SJSA1 (cell line): Measurements from ENCODE around the gene DHDH. TPM values are rescaled to one million over a fixed set of nuclear protein-coding genes. Genes with fewer than 3 reads are reported as not detected.
A peak's percentile ranks its signal among the peaks of the same experiment; 100 is the strongest.
"Not testable (repeated sequence)": the region's sequence is repeated elsewhere in the genome, so short reads cannot be mapped to it uniquely, and the experiment has no call there.

Source experiments
- DNase-seq, 2 experiments: peaks; one replicate each; pipeline ENCODE4 v3.0.0-alpha.2; 2015 to 2020; ENCODE audit warnings: low spot score in 2 of 2, low read depth in 1 of 2
- H3K27ac ChIP-seq: fragments of 250-450 bp; sonication (Bioruptor Pico); 2 replicates; pipeline ENCODE4 v1.5.1; 2020; ENCODE audit warnings: mild to moderate bottlenecking, moderate library complexity
- H3K27me3 ChIP-seq: fragments of 250-450 bp; sonication (Bioruptor Pico); replicated peaks from 2 replicates; pipeline ENCODE4 v1.5.1; 2020; ENCODE audit warnings: mild to moderate bottlenecking, moderate library complexity
- H3K36me3 ChIP-seq: fragments of 250-450 bp; sonication (Bioruptor Pico); 2 replicates; pipeline ENCODE4 v1.5.1; 2020; ENCODE audit warnings: mild to moderate bottlenecking
- H3K4me1 ChIP-seq: fragments of 250-450 bp; sonication (Bioruptor Pico); replicated peaks from 2 replicates; pipeline ENCODE4 v1.6.1; 2021; ENCODE audit warnings: mild to moderate bottlenecking
- H3K4me3 ChIP-seq: fragments of 250-450 bp; sonication (Bioruptor Pico); 2 replicates; pipeline ENCODE4 v1.5.1; 2020; ENCODE audit warnings: mild to moderate bottlenecking
- H3K9me3 ChIP-seq: fragments of 250-450 bp; sonication (Bioruptor Pico); replicated peaks from 2 replicates; pipeline ENCODE4 v1.5.1; 2020; ENCODE audit warnings: mild to moderate bottlenecking
- total RNA-seq: library from RNA; depleted of rRNA; stranded (reverse); fragments of >200 nt; shearing (Covaris generic); gene quantifications from 2 replicates; pipeline ENCODE4 v1.2.3, GENCODE V29; 2014

The DHDH gene
- total RNA-seq, 1 experiment from 2014 or later = 0.16 TPM

DNA sequence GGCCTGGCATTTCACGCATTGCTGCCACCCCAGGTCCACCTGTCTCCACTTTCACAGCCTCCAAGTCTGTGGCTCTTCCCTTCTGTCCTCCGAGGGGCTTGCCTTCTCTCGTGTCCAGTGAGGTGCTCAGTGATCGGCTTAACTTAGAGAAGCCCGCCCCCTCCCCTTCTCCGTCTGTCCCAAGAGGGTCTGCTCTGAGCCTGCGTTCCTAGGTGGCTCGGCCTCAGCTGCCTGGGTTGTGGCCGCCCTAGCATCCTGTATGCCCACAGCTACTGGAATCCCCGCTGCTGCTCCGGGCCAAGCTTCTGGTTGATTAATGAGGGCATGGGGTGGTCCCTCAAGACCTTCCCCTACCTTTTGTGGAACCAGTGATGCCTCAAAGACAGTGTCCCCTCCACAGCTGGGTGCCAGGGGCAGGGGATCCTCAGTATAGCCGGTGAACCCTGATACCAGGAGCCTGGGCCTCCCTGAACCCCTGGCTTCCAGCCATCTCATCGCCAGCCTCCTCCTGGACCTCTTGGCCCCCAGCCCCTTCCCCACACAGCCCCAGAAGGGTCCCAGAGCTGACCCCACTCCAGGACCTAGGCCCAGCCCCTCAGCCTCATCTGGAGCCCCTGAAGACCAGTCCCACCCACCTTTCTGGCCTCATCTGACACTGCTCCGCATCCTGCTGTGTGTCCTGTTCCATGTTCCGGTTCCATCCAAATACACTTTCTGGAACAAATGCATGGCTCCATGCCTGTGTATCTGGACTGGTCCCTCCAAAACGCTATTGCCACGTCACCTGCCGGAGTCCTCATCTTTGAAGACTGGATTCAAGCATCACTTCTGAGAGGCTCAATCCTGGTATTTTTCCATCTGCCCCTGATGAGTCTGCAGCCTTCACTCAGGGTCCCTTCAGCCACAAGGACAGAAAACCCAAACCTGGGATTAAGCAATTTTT is 10.7 kb upstream of the DHDH start:
- DNase-seq = no peak
- Histone ChIP-seq H3K4me1 (peaks cover 26% of the 10 kb centered on the region), H3K27me3 (no peaks in the 10 kb centered on the region), H3K27ac (no peak overlapping the region), H3K36me3 (peaks cover 38% of the 10 kb centered on the region), H3K4me3 (no peak overlapping the region), H3K9me3 (no peaks in the 10 kb centered on the region)

DNA sequence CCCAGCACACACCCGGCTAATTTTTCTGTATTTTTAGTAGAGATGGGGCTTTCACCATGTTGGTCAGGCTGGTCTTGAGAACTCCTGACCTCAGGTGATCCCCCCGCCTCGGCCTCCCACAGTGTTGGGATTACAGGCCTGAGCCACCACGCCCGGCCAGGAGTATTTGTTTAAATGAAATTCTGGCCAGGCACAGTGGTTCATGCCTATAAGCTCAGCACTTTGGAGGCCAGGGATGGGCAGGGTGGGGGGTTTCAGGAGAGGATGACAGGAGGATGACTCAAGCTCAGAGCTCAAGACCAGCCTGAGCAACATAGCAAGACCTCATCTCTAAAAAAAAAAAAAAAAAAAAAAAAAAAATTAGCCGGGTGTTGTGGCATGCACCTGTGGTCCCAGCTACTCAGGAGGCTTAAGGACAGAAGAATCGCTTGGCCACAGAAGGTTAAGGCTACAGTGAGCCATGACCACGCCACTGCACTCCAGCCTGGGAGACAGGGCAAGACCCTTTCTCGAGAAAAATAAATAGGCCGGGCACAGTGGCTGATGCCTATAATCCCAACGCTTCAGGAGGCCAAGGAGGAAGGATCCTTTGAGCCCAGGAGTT is 8.2 kb upstream of the DHDH start:
- H3K4me1 ChIP-seq = peaks cover 26% of the 10 kb centered on the region
- DNase-seq = peak; percentile 42 to 81
- no peaks in the 10 kb centered on the region for H3K9me3 ChIP-seq
- H3K4me3 ChIP-seq = no peak overlapping the region
- no peaks in the 10 kb centered on the region for H3K27me3 ChIP-seq
- peaks cover 23% of the 10 kb centered on the region for H3K36me3 ChIP-seq
- peak overlapping the region; percentile 51; the same call in 1 of the 2 replicates for H3K27ac ChIP-seq

DNA sequence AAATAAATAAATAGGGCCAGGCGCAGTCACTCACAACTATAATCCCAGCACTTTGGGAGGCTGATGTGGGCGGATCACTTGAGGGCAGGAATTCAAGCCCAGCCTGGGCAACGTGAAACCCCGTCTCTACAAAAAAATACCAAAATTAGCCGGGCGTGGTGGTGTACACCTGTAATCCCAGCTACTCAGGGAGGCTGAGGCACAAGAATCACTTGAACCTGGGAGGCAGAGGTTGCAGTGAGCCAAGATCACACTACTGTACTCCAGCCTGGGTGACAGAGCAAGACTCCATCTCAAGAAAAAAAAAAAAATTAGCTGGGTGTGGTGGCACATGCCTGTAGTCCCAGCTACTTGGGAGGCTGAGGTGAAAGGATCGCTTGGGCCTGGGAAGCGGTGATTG is 7.6 kb upstream of the DHDH start:
- not testable (repeated sequence) for DNase-seq, H3K4me3 ChIP-seq, H3K27me3 ChIP-seq, H3K9me3 ChIP-seq, H3K27ac ChIP-seq
- H3K36me3 ChIP-seq = peaks cover 17% of the 10 kb centered on the region
- peaks cover 26% of the 10 kb centered on the region for H3K4me1 ChIP-seq

DNA sequence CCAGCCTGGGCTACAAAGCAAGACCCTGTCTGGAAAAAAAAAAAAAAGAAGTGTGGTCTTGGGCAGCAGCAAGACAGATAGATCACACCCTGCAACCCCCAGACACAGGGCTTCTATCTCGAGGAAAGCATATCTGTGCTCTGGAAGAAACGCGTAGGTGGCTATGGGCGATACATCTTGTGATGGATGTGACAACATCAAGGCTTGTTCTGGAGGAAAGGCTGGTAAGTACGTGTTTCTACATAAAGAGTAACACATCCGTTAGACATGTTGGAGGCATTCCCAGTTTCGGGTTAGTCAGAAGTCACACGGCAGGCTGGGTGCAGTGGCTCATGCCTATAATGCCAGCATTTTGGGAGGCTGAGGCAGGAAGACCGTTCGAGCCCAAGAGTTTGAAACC is 6.6 kb upstream of the DHDH start:
- Histone ChIP-seq H3K4me3 (no peak overlapping the region), H3K27me3 (no peaks in the 10 kb centered on the region), H3K27ac (no peak overlapping the region), H3K9me3 (no peaks in the 10 kb centered on the region), H3K36me3 (peaks cover 10% of the 10 kb centered on the region), H3K4me1 (peaks cover 26% of the 10 kb centered on the region)
- DNase-seq = peak; percentile 39 to 66

DNA sequence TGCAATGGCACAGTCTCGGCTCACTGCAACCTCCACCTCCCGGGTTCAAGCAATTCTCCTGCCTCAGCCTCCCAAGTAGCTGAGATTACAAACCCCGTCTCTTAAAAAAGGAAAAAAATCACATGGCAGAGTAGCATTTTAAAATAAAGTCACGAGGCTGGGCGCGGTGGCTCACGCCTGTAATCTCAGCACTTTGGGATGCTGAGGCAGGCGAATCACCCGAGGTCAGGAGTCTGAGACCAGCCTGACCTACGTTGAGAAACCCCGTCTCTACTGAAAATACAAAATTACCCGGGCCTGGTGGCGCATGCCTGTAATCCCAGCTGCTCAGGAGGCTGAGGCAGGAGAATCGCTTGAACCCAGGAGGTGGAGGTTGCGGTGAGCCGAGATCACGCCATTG is 5.8 kb upstream of the DHDH start:
- H3K27ac ChIP-seq, H3K4me3 ChIP-seq, H3K27me3 ChIP-seq, H3K9me3 ChIP-seq, DNase-seq, H3K36me3 ChIP-seq: not testable (repeated sequence)
- peaks cover 26% of the 10 kb centered on the region for H3K4me1 ChIP-seq

DNA sequence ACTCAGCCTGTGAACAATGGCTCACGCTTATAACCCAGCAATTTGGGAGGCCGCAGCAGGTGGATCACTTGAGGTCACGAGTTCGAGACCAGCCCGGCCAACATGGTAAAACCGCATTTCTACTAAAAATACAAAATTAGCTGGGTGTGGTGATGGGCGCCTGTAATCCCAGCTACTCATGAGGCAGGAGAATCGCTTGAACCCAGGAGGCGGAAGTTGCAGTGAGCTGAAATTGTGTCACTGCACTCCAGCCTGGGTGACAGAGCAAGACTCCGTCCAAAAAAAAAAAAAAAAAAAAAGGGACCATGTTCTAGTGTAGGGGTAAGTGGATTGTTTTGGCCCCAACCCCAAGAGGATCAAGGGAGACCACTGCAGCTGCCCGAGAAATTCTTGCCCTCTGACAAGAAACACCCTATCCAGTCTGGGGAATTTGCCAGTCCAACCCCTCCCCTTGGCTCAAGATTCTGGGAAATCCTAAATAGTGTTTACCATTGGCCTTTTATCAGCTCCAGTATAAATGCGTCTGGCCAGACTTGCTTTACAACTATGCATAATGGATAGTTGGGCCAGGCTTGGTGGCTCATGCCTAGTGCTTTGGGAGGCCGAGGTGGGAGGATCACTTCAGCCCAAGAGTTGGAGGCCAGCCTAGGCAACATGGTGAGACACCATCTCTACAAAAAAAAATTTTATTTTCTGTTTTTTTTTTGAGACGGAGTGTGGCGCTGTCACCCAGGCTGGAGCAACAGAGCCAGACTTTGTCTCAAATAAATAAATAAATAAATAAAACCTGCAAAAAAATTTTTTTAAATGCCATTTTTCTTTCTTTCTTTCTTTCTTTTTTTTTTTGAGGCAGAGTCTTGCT is 5.1 kb upstream of the DHDH start:
- Histone ChIP-seq H3K27ac (no peak overlapping the region), H3K27me3 (no peaks in the 10 kb centered on the region), H3K36me3 (no peaks in the 10 kb centered on the region), H3K4me1 (peaks cover 29% of the 10 kb centered on the region), H3K4me3 (no peak overlapping the region), H3K9me3 (no peaks in the 10 kb centered on the region)
- no peak for DNase-seq

DNA sequence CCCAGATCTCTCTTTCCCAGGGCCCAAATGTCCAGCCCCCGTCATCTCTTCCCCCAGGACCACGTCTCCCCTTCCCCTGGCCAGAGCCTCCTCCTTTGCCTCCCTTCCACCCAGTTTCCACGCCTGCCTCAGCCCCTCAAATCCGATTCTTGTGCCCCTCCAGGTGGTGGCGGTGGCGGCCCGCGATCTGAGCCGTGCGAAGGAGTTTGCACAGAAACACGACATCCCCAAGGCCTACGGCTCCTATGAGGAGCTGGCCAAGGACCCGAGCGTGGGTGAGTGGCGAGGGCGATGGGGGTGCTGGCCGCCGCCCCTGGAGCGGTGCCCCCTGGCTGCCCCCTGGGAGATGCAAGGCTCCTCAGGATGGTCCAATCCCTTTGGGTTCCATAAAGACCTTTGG is 1.3 kb downstream of the DHDH start:
- Histone ChIP-seq H3K4me3 (no peak overlapping the region), H3K4me1 (peaks cover 8% of the 10 kb centered on the region), H3K36me3 (no peaks in the 10 kb centered on the region), H3K27ac (no peak overlapping the region), H3K9me3 (no peaks in the 10 kb centered on the region), H3K27me3 (no peaks in the 10 kb centered on the region)
- DNase-seq = no peak

DNA sequence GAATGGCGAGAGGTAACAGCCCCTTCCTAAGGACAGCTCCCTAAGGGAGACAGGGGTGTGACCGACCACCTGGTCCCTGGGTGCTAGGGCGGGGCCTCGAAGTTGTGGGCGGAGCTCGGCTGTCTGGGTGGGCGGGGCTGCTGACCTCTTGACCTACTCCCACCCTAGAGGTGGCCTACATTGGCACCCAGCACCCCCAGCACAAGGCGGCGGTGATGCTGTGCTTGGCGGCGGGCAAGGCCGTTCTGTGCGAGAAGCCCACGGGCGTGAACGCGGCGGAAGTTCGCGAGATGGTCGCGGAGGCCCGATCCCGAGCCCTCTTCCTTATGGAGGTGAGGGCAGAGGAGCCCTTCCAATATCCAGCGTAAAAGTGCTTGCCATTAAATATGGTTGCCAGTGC is 2.4 kb downstream of the DHDH start:
- DNase-seq = no peak
- H3K27ac ChIP-seq = no peak overlapping the region
- no peaks in the 10 kb centered on the region for H3K27me3 ChIP-seq
- H3K4me1 ChIP-seq = peaks cover 8% of the 10 kb centered on the region
- H3K9me3 ChIP-seq = no peaks in the 10 kb centered on the region
- no peak overlapping the region for H3K4me3 ChIP-seq
- no peaks in the 10 kb centered on the region for H3K36me3 ChIP-seq

DNA sequence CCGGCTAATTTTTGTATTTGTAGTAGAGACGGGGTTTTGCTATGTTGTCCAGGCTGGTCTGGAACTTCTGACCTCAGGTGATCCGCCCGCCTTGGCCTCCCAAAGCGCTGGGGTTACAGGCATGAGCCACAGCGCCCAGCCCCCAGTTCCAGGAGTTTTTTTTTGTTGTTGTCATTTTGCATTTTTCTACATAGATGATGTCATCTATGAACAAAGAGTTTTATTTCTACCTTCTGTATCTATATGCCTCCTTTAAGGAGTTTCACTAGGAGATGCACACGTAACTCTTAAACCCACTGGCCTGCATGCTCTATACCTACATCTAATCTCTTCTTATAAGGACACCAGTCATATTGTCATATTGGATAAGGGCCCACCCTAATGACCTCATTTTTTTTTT is 4.8 kb downstream of the DHDH start:
- no peak for DNase-seq
- H3K27ac ChIP-seq = no peak overlapping the region
- no peaks in the 10 kb centered on the region for H3K36me3 ChIP-seq
- no peak overlapping the region for H3K4me3 ChIP-seq
- no peaks in the 10 kb centered on the region for H3K27me3 ChIP-seq
- H3K4me1 ChIP-seq = peaks cover 6% of the 10 kb centered on the region
- no peaks in the 10 kb centered on the region for H3K9me3 ChIP-seq

DNA sequence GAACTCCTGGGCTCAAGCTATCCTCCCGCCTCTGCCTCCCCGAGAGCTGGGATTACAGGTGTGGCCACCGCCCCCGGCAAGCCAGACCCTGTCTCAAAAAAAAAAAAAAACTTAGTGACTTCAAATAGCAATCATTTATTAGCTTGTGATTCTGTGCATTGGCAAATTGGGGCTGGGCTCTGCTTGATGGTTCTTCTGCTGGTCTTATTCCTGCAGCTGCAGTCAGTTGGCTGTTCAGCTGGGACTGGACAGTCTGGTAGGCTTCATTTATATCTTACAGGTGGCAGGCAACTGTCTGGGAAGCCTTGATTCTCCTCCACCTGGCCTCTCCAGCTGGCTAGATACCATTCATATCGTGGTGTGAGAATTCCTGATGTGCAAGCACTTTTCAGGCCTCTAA is 7.4 kb downstream of the DHDH start:
- H3K4me1 ChIP-seq = no peaks in the 10 kb centered on the region
- no peak overlapping the region for H3K27ac ChIP-seq
- H3K36me3 ChIP-seq = no peaks in the 10 kb centered on the region
- no peaks in the 10 kb centered on the region for H3K27me3 ChIP-seq
- no peaks in the 10 kb centered on the region for H3K9me3 ChIP-seq
- no peak for DNase-seq
- H3K4me3 ChIP-seq = no peak overlapping the region

DNA sequence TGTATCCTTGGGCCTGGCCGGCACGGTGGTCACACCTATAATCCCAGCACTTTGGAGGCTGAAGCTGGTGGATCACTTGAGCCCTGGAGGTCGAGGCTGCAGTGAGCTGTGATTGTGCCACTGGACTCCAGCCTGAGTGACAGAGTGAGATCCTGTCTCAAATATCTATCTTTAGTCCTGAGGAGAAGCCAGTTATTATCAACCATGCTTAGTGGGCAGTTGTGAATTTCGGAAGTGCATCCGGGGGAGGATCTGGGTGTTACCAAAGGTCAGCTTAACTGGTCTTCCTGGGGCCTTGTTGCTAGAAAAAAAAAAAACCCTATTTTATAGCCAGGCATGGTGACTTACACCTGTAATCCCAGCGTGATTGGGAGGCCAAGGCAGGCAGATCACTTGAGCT is 9.6 kb downstream of the DHDH start:
- Histone ChIP-seq H3K4me1 (no peaks in the 10 kb centered on the region), H3K27ac (no peak overlapping the region), H3K27me3 (no peaks in the 10 kb centered on the region), H3K4me3 (no peak overlapping the region), H3K9me3 (no peaks in the 10 kb centered on the region), H3K36me3 (no peaks in the 10 kb centered on the region)
- no peak for DNase-seq

DNA sequence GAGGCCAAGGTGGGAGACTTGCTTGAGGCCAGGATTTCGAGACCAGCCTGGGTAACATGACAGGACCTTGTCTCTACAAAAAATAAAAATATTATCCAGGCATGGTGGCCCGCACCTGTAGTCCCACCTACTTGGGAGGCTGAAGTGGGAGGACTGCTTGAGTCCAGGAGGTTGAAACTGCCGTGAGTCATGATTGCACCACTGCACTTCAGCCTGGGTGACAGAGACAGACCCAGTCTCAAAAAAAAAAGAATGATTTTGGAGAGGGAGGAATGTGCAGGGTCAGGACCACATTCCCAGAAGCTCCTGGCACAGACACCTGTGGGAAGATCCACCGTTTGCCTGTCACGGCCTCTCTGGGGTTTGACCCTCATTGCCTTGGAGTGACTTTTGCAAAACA is 11.9 kb downstream of the DHDH start:
- H3K36me3 ChIP-seq = no peaks in the 10 kb centered on the region

DNA sequence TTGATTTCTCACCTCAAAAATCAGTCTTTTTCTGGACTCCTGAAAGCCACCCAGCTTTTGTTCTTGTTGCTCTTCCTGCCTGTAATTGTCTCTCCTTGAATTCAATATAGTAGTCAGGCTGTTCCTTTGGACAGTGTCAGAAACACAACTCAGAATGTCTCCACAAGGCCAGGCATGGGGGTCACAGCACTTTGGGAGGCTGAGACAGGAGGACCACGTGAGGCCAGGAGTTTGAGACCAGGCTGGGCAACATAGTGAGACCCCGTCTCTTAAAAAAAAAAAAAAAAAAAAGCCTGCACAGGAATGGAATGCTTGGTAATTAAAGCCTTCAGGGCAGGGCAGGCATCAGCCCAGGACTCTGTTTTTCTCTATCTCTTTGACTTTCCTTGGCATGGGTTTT is 12.3 kb downstream of the DHDH start:
- Histone ChIP-seq H3K36me3 (no peaks in the 10 kb centered on the region), H3K27me3 (no peaks in the 10 kb centered on the region), H3K9me3 (no peaks in the 10 kb centered on the region), H3K27ac (no peak overlapping the region), H3K4me3 (no peak overlapping the region), H3K4me1 (peaks cover 4% of the 10 kb centered on the region)
- DNase-seq = no peak

More for the DNA sequence above, 11.9 kb downstream of the DHDH start:
- no peaks in the 10 kb centered on the region for H3K9me3 ChIP-seq
- no peak overlapping the region for H3K27ac ChIP-seq
- no peak overlapping the region for H3K4me3 ChIP-seq
- no peak for DNase-seq
- H3K27me3 ChIP-seq = no peaks in the 10 kb centered on the region
- no peaks in the 10 kb centered on the region; the same call in 1 of the 2 replicates for H3K4me1 ChIP-seq
